GM23248 (cell line): ENCODE results near the gene DYSF.

ENCODE experiments used
- EZH2 ChIP-seq: fragments of 200-600 bp; sonication (generic); IDR thresholded peaks from 2 replicates; pipeline ENCODE4 v1.6.1; 2018; ENCODE audit warnings: antibody characterized with exemption, mild to moderate bottlenecking; ENCODE audit not compliant: insufficient read depth, poor library complexity, severe bottlenecking
- EZH2phosphoT487 ChIP-seq: fragments of 200-600 bp; sonication (generic); IDR thresholded peaks from 2 replicates; pipeline ENCODE4 v1.6.1; 2018; ENCODE audit warnings: antibody characterized with exemption, moderate library complexity, mild to moderate bottlenecking, low read depth; ENCODE audit not compliant: insufficient read depth

DNA sequence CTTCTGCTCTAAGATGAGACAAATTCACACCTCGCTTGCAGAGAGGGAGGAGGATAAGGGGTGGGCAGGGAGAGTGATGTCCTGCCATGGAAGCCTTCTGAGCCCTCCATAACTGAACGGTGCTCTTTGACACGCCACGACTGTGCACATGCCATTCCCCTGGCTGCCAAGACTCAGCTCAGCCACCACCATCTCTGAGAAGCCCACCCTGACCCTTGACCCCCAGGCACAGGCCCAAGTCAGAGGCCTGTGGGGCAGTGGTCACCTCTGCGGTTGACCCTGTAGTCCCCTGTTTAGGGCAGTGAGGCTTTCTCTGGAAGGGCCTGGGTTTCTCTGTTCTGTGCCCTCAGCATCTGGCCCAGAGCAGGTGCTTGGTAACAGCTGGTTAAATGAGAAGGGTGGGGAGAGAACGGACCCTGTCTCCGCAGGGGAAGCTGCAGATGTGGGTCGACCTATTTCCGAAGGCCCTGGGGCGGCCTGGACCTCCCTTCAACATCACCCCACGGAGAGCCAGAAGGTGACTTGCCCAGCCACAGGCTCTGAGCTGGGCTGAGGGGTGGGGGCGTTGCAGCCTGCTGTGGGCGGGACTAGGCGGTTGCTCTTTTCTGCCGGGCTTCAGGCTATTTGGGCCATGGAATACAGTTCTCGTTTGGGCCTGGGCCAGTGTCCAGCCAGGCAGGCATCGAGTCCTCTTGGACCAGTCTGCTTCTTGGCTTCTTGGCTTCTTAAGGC, 215.1 kb downstream of the DYSF start:
- no peak for TF ChIP-seq EZH2
- no peak for TF ChIP-seq EZH2phosphoT487
